Thyroid gland (tissue), 4 donors: Measurements from ENCODE around the gene GCNA.

Experiments used
- POLR2A ChIP-seq, 2 donors: fragments of 450-650 bp; IDR thresholded peaks; one replicate each; pipeline ENCODE4 v1.6.1; 2017; ENCODE audit warnings: antibody characterized with exemption in 2 of 2, mild to moderate bottlenecking in 2 of 2, moderate library complexity in 1 of 2
- TF ChIP-seq, protein P1 (sequence below), 6 experiments: fragments of 200-600 bp in 3 of 6; fragments of 450-650 bp in 3 of 6; sonication (generic) in 3 of 6; IDR thresholded peaks; one replicate each; pipeline ENCODE4 v1.5.1; 2016 to 2019; ENCODE audit warnings: antibody characterized with exemption in 6 of 6, mild to moderate bottlenecking in 2 of 6, inconsistent platforms in 1 of 6, moderate library complexity in 1 of 6

DNA sequence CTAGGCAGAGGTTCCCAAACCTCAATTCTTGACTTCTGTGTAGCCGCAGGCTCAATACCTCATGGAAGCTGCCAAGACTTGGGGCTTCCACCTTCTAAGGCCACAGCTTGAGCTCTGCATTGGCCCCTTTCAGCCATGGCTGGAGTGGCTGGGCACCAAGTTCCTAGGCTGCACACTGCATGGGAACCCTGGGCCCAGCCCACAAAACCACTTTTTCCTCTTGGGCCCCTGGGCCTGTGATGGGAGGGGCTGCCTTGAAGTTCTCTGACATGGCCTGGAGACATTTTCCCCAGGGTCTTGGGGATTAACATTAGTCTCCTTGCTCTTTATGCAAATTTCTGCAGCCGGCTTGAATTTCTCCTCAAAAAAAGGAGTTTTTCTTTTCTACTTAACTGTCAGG lies 75.1 kb downstream of the GCNA start:
- TF ChIP-seq POLR2A (IDR thresholded peaks at IDR 0.05): no peak
- TF ChIP-seq, protein P1, sequence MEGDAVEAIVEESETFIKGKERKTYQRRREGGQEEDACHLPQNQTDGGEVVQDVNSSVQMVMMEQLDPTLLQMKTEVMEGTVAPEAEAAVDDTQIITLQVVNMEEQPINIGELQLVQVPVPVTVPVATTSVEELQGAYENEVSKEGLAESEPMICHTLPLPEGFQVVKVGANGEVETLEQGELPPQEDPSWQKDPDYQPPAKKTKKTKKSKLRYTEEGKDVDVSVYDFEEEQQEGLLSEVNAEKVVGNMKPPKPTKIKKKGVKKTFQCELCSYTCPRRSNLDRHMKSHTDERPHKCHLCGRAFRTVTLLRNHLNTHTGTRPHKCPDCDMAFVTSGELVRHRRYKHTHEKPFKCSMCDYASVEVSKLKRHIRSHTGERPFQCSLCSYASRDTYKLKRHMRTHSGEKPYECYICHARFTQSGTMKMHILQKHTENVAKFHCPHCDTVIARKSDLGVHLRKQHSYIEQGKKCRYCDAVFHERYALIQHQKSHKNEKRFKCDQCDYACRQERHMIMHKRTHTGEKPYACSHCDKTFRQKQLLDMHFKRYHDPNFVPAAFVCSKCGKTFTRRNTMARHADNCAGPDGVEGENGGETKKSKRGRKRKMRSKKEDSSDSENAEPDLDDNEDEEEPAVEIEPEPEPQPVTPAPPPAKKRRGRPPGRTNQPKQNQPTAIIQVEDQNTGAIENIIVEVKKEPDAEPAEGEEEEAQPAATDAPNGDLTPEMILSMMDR (IDR thresholded peaks at IDR 0.05): no peak
